ENCODE data around the gene ZNF440. TPM values are rescaled to one million over a fixed set of nuclear protein-coding genes. Genes with fewer than 3 reads are reported as not detected.

ZNF440 gene
- total and polyA plus RNA-seq, 10 of the 15 experiments (the other 5 are each of a cell fraction or from before 2014, with no cell fraction given), result 1.3 to 8.9 (median 3.8) TPM

DNA sequence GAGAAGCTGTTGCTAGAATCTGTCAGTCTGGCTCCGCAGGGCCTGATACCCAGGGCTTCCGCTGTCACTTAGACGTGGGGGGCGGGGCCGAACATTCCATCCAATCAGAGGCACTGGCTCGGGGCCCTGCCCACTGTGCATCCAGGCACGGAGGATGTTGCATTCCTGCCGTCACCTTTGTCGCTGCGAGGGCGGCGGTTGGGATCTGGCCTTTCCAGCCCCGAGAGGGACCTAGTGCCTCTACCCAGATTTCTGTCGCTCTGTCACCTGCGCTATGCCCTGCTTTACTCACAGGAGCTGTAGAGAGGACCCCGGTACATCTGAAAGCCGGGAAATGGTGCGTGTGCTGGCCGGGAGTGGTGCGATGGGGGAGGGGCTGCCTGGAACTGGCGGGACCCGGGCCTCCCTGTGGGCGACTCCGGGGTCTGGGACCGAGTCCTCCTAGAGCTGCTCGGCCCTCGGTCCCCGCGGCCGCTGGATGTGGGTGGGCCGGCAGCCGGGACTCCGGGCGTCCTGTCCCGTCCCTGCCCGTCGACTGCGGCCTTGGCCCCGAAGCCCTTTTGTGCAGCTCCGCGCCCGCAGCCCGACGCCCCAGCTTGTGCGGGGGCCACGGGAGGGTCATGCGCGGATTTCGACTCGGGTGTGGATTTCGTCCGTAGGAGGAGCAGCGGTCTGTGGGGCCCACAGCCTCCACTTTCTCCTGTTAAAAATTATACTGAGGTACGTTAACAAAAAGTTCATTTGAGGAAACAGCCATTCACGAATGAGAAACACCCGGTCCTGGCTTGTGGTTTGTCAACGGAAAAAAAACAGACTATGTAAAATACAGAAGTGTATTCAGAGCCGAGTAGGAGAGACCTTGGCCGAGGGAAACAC lies 34.8 kb downstream of the ZNF440 start, which contains the start of gene ZNF439:
TSS of gene ZNF439 (plus strand) at position 133 of the 876 bp plus-strand sequence. CDS start at position 275, 142 bp downstream.
- peak within 1 kb of the TSS; percentile 19 for H3K4me2 ChIP-seq (ENCODE audit: control insufficient read depth, insufficient read depth)
- H3K9ac ChIP-seq (ENCODE audit: control insufficient read depth, insufficient read depth, low read length), result no peak within 1 kb of the TSS
- ChIA-PET POLR2A (no interaction called here), CTCF (interaction anchor here (1.6 kb wide), 1 partner anchor 51 kb away, joined by 3 read pairs; the partner anchor contains the start of gene ZNF491), SMC1A (ENCODE audit: uncharacterized antibody, unreplicated experiment) (no interaction called here), RAD21 (ENCODE audit: unreplicated experiment) (no interaction called here)
- H3K79me2 ChIP-seq (ENCODE audit: control insufficient read depth, insufficient read depth, low read length), result no peaks in the 10 kb centered on the region
- peak; percentile 52 for DNase-seq (ENCODE audit: low read depth, low spot score)
- no peak within 1 kb of the TSS for H3K27ac ChIP-seq (ENCODE audit: control insufficient read depth, insufficient read depth)
- H4K20me1 ChIP-seq (ENCODE audit: control insufficient read depth, insufficient read depth), result no peaks in the 10 kb centered on the region
- WGBS (ENCODE audit: insufficient coverage, insufficient replicate concordance, low lambda C conversion rate, missing lambda C conversion rate), result 3% methylated on average over 53 of the region's 59 CpGs
- H3K36me3 ChIP-seq (ENCODE audit: control insufficient read depth in 2 of 2, insufficient read depth in 2 of 2, low read length in 1 of 2), result no peaks in the 10 kb centered on the region
- H3K27me3 ChIP-seq (replicated peaks in 1 of 2; ENCODE audit: control insufficient read depth in 2 of 2, insufficient read depth in 2 of 2, low read length in 1 of 2), result no peaks in the 10 kb centered on the region
- no TSS peak for BruUV-seq (replicated peaks)
- H3K9me3 ChIP-seq (replicated peaks; ENCODE audit: control insufficient read depth, insufficient read depth, low read length), result no peaks in the 10 kb centered on the region; the same call in 1 of the 3 replicates
- H3K4me1 ChIP-seq (ENCODE audit: control insufficient read depth, insufficient read depth, low read length), result 0 out of 2 replicates have a peak, but pooled peaks cover 3% of the 10 kb centered on the region
- H3K4me3 ChIP-seq, result peak within 1 kb of the TSS; percentile 54
- no peak for FAIRE-seq
- intact Hi-C loops (cut with micrococcal nuclease; ENCODE audit: unreplicated experiment), result no loop called here
- H2AFZ ChIP-seq (ENCODE audit: control insufficient read depth, low read depth, low read length), result peak within 1 kb of the TSS; percentile 87
- in situ Hi-C loops (cut with MboI), result no loop called here
- peak; percentile 53; the same call in 2 of the 3 replicates for ATAC-seq
- peak; percentile 34; the same call in 1 of the 2 replicates for TF ChIP-seq TAF1 (IDR thresholded peaks at IDR 0.05; ENCODE audit: borderline replicate concordance, low read depth, low read length)
- TF ChIP-seq, protein P1, sequence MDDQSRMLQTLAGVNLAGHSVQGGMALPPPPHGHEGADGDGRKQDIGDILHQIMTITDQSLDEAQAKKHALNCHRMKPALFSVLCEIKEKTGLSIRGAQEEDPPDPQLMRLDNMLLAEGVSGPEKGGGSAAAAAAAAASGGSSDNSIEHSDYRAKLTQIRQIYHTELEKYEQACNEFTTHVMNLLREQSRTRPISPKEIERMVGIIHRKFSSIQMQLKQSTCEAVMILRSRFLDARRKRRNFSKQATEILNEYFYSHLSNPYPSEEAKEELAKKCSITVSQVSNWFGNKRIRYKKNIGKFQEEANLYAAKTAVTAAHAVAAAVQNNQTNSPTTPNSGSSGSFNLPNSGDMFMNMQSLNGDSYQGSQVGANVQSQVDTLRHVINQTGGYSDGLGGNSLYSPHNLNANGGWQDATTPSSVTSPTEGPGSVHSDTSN (IDR thresholded peaks at IDR 0.05; ENCODE audit: insufficient replicate concordance, low read depth, low read length), result peak; percentile 71
- TF ChIP-seq IKZF1 (conservative IDR thresholded peaks at IDR 0.05), result peak; percentile 63
- TF ChIP-seq NR2C2 (IDR thresholded peaks at IDR 0.05; ENCODE audit: borderline replicate concordance, control insufficient read depth, insufficient read length, low read depth), result no peak
- TF ChIP-seq HDGF (IDR thresholded peaks at IDR 0.05), result no peak
- 0 out of 4 replicates have a peak, but pooled peaks of 1 of the 2 experiments have one; percentile 20 for TF ChIP-seq IKZF2 (IDR thresholded peaks at IDR 0.05)
- TF ChIP-seq YY1 (IDR thresholded peaks at IDR 0.05; ENCODE audit: low read depth, low read length), result no peak
- TF ChIP-seq ESRRA (IDR thresholded peaks at IDR 0.05; ENCODE audit: low read length), result no peak
- no peak for TF ChIP-seq MTA3 (IDR thresholded peaks at IDR 0.05; ENCODE audit: borderline replicate concordance, low read length)
- TF ChIP-seq CREB1 (IDR thresholded peaks at IDR 0.05; ENCODE audit: low read depth), result peak; percentile 48
- TF ChIP-seq RFX5 (IDR thresholded peaks at IDR 0.05; ENCODE audit: low read depth, low read length), result no peak
- TF ChIP-seq BHLHE40 (IDR thresholded peaks at IDR 0.05; ENCODE audit: borderline replicate concordance in 1 of 2, low read depth in 2 of 2, low read length in 1 of 2), result 0 out of 4 replicates have a peak, but pooled peaks of 1 of the 2 experiments have one; percentile 10
- peak; percentile 61 for TF ChIP-seq RUNX3 (IDR thresholded peaks at IDR 0.05; ENCODE audit: low read length)
- TF ChIP-seq GATAD2B (conservative IDR thresholded peaks at IDR 0.05; ENCODE audit: low read depth), result 0 out of 2 replicates have a peak, but pooled peaks have one; percentile 33
- 0 out of 2 replicates have a peak, but pooled peaks have one; percentile 18 for TF ChIP-seq CREM (IDR thresholded peaks at IDR 0.05; ENCODE audit: low read depth)
- TF ChIP-seq JUND (IDR thresholded peaks at IDR 0.05; ENCODE audit: low read depth, low read length), result no peak
- peak; percentile 87 for TF ChIP-seq NFYB (IDR thresholded peaks at IDR 0.05; ENCODE audit: insufficient read depth, low read depth, low read length)
- peak; percentile 71 for TF ChIP-seq SP1 (IDR thresholded peaks at IDR 0.05; ENCODE audit: low read depth, low read length)
- TF ChIP-seq, protein P2, sequence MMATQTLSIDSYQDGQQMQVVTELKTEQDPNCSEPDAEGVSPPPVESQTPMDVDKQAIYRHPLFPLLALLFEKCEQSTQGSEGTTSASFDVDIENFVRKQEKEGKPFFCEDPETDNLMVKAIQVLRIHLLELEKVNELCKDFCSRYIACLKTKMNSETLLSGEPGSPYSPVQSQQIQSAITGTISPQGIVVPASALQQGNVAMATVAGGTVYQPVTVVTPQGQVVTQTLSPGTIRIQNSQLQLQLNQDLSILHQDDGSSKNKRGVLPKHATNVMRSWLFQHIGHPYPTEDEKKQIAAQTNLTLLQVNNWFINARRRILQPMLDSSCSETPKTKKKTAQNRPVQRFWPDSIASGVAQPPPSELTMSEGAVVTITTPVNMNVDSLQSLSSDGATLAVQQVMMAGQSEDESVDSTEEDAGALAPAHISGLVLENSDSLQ (IDR thresholded peaks at IDR 0.05), result peak; percentile 93
- TF ChIP-seq ETV6 (conservative IDR thresholded peaks at IDR 0.05 in 1 of 2, IDR thresholded peaks at IDR 0.05 in 1 of 2; ENCODE audit: borderline replicate concordance in 1 of 2, low read depth in 1 of 2), result no peak
- peak; percentile 50; the same call in 1 of the 2 replicates for TF ChIP-seq LARP7 (IDR thresholded peaks at IDR 0.05)
- TF ChIP-seq ZNF207 (IDR thresholded peaks at IDR 0.05; ENCODE audit: borderline replicate concordance), result no peak
- no peak for TF ChIP-seq NFIC (IDR thresholded peaks at IDR 0.05; ENCODE audit: low read depth, low read length)
